ENCODE data around the gene DCAF4L1.

DCAF4L1 gene

GRCh38 chr4:41981456-41981855 is at the start of gene DCAF4L1:
Gene DCAF4L1, plus strand, starts transcription at chr4:41981756. Its CDS starts 37 bp downstream, at chr4:41981793.
- DNase-seq (ENCODE audit: low read depth), result no peak
- H3K4me3 ChIP-seq (ENCODE audit: control insufficient read depth, low read depth, low read length), result no peak within 1 kb of the TSS
- no peak for TF ChIP-seq CTCF (IDR thresholded peaks at IDR 0.05; ENCODE audit: control insufficient read depth, insufficient read depth, low read depth, low read length, missing control alignments)

GRCh38 chr4:41932988-41933387 is 48.6 kb upstream of the DCAF4L1 start:
- no peak for DNase-seq (ENCODE audit: low read depth)
- TF ChIP-seq CTCF (IDR thresholded peaks at IDR 0.05; ENCODE audit: control insufficient read depth, insufficient read depth, low read depth, low read length, missing control alignments), result no peak

GRCh38 chr4:41933997-41934503 is 47.5 kb upstream of the DCAF4L1 start:
- DNase-seq (ENCODE audit: low read depth), result no peak
- TF ChIP-seq CTCF (IDR thresholded peaks at IDR 0.05; ENCODE audit: control insufficient read depth, insufficient read depth, low read depth, low read length, missing control alignments), result no peak
- H3K4me3 ChIP-seq (ENCODE audit: control insufficient read depth, low read depth, low read length), result no peak overlapping the region

More at GRCh38 chr4:41932988-41933387, 48.6 kb upstream of the DCAF4L1 start:
- H3K4me3 ChIP-seq (ENCODE audit: control insufficient read depth, low read depth, low read length), result no peak overlapping the region

- DNase-seq (ENCODE audit: low read depth), result no peak
- no peak overlapping the region; the same call in none of the 2 replicates for H3K4me3 ChIP-seq (ENCODE audit: control insufficient read depth, low read depth, low read length)
- no peak for TF ChIP-seq CTCF (IDR thresholded peaks at IDR 0.05; ENCODE audit: control insufficient read depth, insufficient read depth, low read depth, low read length, missing control alignments)
These were observed 47.0 kb upstream of the DCAF4L1 start for GRCh38 chr4:41934514-41934900.

- H3K4me3 ChIP-seq (ENCODE audit: control insufficient read depth, low read depth, low read length), result peak within 1 kb of the TSS; percentile 100
- peak; percentile 16 for TF ChIP-seq CTCF (IDR thresholded peaks at IDR 0.05; ENCODE audit: control insufficient read depth, insufficient read depth, low read depth, low read length, missing control alignments)
- peak; percentile 40 for DNase-seq (ENCODE audit: low read depth)
These were observed 46.5 kb upstream of the DCAF4L1 start, which contains the start of gene TMEM33 for GRCh38 chr4:41934901-41935651. Gene TMEM33, plus strand, starts transcription at chr4:41935429. Its CDS starts 56 bp downstream, at chr4:41935485.

GRCh38 chr4:41935652-41936021 is 45.9 kb upstream of the DCAF4L1 start:
- no peak for DNase-seq (ENCODE audit: low read depth)
- peak overlapping the region; percentile 100 for H3K4me3 ChIP-seq (ENCODE audit: control insufficient read depth, low read depth, low read length)
- TF ChIP-seq CTCF (IDR thresholded peaks at IDR 0.05; ENCODE audit: control insufficient read depth, insufficient read depth, low read depth, low read length, missing control alignments), result no peak
